PFSK-1 (cell line): Measurements from ENCODE around the gene DPF1.

Experiments used
- FOXP2 ChIP-seq: optimal IDR thresholded peaks from 2 replicates; pipeline ENCODE3; 2011; ENCODE audit warnings: borderline replicate concordance, control low read depth, inconsistent platforms; ENCODE audit not compliant: insufficient read depth; ENCODE audit errors: extremely low read length, extremely low read depth
- POLR2AphosphoS5 ChIP-seq: IDR thresholded peaks from 2 replicates; pipeline ENCODE4 v1.6.1; 2012; ENCODE audit warnings: low read depth, mild to moderate bottlenecking, control low read depth, low read length, moderate library complexity
- SIN3A ChIP-seq: IDR thresholded peaks from 2 replicates; pipeline ENCODE4 v1.6.1; 2012; ENCODE audit warnings: mild to moderate bottlenecking, low read length, moderate library complexity, borderline replicate concordance; ENCODE audit not compliant: insufficient read depth
- TAF1 ChIP-seq: IDR thresholded peaks from 2 replicates; pipeline ENCODE4 v1.6.1; 2012; ENCODE audit warnings: low read length, control low read depth, borderline replicate concordance; ENCODE audit not compliant: insufficient read depth
- TF ChIP-seq, protein P1 (sequence below), 2 experiments: IDR thresholded peaks; 2 replicates each; pipeline versions ENCODE4 v1.6.1 to v1.8.0; 2011 to 2012; ENCODE audit warnings: low read depth in 2 of 2, low read length in 2 of 2, control low read depth in 1 of 2, inconsistent platforms in 1 of 2, mild to moderate bottlenecking in 1 of 2, moderate library complexity in 1 of 2; ENCODE audit not compliant: insufficient read depth in 1 of 2

Gene DPF1

GRCh38 chr19:38197937-38198704 lies 25.9 kb downstream of the DPF1 start:
- no peak for TF ChIP-seq FOXP2
- no peak for TF ChIP-seq SIN3A
- TF ChIP-seq, protein P1, sequence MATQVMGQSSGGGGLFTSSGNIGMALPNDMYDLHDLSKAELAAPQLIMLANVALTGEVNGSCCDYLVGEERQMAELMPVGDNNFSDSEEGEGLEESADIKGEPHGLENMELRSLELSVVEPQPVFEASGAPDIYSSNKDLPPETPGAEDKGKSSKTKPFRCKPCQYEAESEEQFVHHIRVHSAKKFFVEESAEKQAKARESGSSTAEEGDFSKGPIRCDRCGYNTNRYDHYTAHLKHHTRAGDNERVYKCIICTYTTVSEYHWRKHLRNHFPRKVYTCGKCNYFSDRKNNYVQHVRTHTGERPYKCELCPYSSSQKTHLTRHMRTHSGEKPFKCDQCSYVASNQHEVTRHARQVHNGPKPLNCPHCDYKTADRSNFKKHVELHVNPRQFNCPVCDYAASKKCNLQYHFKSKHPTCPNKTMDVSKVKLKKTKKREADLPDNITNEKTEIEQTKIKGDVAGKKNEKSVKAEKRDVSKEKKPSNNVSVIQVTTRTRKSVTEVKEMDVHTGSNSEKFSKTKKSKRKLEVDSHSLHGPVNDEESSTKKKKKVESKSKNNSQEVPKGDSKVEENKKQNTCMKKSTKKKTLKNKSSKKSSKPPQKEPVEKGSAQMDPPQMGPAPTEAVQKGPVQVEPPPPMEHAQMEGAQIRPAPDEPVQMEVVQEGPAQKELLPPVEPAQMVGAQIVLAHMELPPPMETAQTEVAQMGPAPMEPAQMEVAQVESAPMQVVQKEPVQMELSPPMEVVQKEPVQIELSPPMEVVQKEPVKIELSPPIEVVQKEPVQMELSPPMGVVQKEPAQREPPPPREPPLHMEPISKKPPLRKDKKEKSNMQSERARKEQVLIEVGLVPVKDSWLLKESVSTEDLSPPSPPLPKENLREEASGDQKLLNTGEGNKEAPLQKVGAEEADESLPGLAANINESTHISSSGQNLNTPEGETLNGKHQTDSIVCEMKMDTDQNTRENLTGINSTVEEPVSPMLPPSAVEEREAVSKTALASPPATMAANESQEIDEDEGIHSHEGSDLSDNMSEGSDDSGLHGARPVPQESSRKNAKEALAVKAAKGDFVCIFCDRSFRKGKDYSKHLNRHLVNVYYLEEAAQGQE (IDR thresholded peaks at IDR 0.05; ENCODE audit: insufficient read depth in 1 of 2, low read depth in 2 of 2, low read length in 2 of 2): no peak
- no peak for TF ChIP-seq TAF1
- no peak for TF ChIP-seq POLR2AphosphoS5

GRCh38 chr19:38196948-38197656 lies 26.9 kb downstream of the DPF1 start:
- TF ChIP-seq SIN3A: no peak
- TF ChIP-seq, protein P1 (IDR thresholded peaks at IDR 0.05; ENCODE audit: insufficient read depth in 1 of 2, low read depth in 2 of 2, low read length in 2 of 2): no peak
- no peak for TF ChIP-seq POLR2AphosphoS5
- no peak for TF ChIP-seq FOXP2
- no peak for TF ChIP-seq TAF1

DNA sequence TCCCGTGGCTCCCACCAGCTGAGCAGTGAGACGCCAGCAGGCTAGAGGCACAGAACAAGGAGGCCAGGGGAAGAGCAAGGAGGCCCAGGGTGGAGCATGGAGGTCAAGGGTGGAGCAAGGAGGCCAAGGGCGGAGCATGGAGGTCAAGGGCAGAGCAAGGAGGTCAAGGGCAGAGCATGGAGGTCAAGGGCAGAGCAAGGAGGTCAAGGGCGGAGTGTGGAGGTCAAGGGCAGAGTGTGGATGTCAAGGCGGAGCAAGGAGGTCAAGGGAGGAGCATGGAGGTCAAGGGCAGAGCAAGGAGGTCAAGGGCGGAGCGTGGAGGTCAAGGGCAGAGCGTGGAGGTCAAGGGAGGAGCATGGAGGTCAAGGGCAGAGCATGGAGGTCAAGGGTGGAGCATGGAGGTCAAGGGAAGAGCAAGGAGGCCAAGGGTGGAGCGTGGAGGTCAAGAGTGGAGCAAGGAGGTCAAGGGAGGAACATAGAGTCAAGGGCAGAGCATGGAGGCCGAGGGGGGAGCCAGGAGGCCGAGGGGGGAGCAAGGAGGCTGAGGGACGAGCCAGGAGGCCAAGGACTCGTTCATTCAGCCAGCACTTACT lies 27.7 kb downstream of the DPF1 start:
- TF ChIP-seq, protein P1 (IDR thresholded peaks at IDR 0.05; ENCODE audit: insufficient read depth in 1 of 2, low read depth in 2 of 2, low read length in 2 of 2): no peak
- TF ChIP-seq TAF1 (no peak), POLR2AphosphoS5 (no peak), FOXP2 (no peak), SIN3A (no peak)

- TF ChIP-seq TAF1: no peak
- TF ChIP-seq SIN3A: no peak
- TF ChIP-seq POLR2AphosphoS5: no peak
- TF ChIP-seq, protein P1 (IDR thresholded peaks at IDR 0.05; ENCODE audit: insufficient read depth in 1 of 2, low read depth in 2 of 2, low read length in 2 of 2): no peak
- no peak for TF ChIP-seq FOXP2
These were observed 28.8 kb downstream of the DPF1 start for GRCh38 chr19:38195237-38195636.
